HUDEP-2 (cell line): ENCODE measurements around the gene ZC3HAV1L.
"Not testable (repeated sequence)": the region's sequence is repeated elsewhere in the genome, so short reads cannot be mapped to it uniquely, and the experiment has no call there.

ENCODE experiments used
- DNase-seq, 76 experiments: peaks; one replicate each; lab custom pipeline; 2025; ENCODE audit not compliant: unreplicated experiment in 76 of 76; lab: John Stamatoyannopoulos, UW

ZC3HAV1L gene

DNA sequence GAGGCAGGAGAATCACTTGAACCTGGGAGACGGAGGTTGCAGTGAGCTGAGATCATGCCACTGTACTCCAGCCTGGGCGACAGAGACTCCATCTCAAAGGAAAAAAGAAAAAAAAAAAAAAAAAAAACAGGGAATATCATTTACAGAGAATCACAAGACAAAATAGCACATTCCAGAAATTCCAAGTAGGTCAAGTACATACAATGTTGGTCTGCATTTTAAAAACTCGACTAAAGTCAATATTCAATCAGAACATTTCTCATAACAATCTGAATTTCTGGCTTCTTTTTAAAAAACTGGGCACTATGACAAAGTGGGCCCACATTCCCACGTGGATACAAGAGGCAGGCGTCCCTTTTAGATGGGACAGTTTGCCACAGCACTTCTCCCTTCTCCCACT lies 12.8 kb downstream of the ZC3HAV1L start:
- no peak for DNase-seq

GRCh38 chr7:139022286-139022685 lies 13.6 kb downstream of the ZC3HAV1L start:
- no peak for DNase-seq

DNA sequence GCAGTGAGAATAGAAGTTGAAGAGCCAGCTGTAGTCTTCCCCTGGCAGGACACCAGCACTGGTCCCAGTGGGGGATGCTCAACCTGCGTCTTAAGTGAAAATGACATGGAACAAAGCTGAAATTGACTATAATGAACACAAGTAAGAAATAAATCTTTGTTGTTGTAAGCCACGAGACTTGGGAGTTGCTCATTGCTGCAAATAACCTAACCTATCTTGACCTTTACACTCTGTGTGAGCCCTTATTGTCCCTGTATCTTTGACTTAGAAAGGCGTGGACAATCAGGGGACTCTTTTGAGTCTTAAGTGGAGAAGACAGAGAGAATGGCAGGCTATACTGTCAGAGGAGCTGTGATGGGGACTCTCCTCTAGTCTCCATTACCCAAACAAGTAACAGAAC lies 16.9 kb downstream of the ZC3HAV1L start:
- no peak for DNase-seq

DNA sequence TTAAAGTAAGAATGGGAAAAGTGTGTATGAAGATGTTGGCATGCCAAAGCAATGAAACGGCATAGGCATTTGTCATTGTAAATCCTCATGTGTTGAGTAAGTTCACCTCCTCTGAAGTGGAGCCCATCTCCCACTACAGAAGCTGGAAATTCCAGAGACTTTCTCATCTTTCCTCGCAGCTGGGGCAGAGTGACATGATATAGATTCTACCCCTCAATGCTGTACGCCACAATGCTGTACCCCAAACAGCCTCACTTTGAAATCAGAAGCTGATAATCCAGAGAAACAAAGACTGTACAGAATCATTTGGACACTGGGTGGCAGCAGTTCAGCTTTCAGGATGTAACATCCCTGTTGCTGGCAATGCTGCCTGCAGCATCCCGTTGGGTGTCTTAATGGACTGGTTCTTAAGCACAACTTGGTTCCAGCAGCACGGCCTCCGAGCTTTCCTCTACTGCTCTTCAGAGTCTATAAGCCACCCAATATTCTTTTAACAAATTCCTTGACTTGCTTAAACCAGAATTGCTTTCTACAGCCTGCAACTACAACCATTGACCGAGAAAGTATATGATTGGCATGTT lies 18.8 kb downstream of the ZC3HAV1L start:
- peak in 65 of 76 experiments; percentile 3 to 74 (median 40) for DNase-seq

DNA sequence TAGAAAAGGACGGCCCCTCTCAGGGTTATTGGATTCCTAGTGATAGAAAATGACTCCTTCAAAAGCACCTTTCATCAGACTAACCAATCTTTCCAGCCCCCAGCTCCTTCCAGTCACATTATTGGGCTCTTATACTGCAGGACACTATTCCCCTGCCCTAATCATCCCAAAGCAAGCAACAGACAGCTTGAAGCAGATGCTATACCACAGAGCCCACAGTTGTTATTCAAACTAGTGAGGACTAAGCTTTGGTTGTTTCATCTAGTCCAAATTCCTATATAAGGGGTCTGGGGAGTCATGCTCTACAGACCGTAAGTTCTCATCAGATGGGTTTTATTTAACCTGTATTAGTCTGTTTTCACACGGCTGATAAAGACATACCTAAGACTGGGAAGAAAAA lies 24.5 kb downstream of the ZC3HAV1L start:
- DNase-seq: no peak

- DNase-seq: no peak
Observed at GRCh38 chr7:139004321-139005090, 31.3 kb downstream of the ZC3HAV1L start.

DNA sequence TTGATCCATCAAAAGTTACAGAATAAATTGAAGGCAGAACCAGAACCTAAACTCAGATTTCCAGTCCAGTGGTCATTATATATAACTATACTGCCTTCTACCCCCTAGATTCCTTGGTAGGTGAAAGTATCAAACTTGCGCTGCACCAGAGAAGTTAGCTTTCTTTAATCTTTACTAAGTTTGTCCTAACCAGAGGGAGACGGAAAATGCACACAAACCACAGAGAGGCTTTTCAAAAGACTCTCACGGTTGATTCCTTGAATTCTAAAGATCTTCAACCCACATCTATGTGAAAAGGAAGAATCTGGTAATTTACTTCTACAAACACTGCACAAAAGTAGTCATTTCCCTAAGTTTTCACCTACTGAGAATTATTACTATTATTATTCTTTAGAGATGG lies 36.4 kb downstream of the ZC3HAV1L start:
- DNase-seq: no peak

GRCh38 chr7:138992052-138992531 lies 43.8 kb downstream of the ZC3HAV1L start:
- no peak for DNase-seq

- DNase-seq: no peak
Observed at GRCh38 chr7:138987686-138988085, 48.2 kb downstream of the ZC3HAV1L start.

DNA sequence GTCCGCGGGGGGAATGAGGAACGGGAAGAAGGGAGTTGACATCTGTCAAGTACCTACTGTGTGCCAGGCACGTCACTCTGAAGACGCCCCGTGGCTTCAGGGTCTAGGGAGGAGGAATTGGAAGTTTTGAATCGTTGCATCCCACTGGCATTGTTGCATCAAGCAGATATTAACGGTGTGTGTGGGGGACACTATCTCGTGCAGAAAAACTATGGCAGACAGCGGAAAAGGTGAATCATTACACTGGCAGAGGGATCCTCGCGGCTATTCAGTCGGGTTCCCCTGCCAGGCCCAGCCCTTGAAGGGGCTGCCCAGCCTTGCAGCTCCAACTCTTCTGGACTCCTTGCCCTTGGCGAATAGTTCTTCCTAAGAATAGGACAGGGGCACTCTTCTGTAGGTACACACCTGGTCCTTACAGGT lies 53.6 kb downstream of the ZC3HAV1L start:
- peak in 1 of 76 experiments; percentile 9 for DNase-seq

DNA sequence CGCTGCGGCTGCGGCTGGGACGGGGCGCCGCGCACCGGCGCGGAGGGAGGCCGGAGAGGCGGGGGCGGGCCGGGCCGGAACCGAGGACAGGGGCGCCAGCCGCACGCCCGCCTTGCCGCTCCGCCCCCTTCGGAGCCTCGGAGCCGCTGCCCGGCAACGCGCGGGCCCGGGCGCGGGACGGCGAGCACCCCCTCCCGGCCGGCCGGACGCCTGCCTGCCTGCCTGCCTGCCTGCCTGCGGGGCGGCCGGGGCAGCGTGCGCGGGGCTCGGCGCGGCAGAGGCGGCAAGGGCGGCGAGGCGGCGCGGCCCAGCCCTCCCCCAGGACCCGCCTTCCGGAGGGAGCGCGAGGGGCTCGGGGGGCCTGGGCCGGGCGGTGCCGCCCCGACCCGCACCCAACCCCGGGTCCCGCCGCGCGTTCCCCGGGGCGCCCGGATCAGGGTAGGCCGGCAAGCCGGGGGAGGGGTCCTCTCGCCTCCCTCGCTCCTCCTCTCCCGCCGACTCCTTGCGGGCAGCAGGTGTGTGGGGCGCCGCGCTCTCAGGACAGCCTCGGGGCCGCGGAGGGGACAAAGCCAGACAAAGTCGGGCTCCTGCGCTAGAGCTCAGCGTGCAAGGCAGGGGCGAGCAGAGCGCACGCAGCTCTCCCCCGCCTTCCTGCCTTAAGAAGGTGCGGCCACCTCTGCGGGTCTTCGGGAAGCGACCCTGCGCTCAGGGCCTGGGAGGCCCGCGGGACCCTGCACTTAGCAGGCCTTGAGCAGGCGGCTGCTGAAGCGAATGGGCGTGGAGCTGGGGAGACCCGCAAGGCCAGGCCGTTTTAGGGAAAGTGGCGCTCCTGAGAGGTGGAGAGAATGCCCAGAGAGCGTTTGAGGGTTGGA lies 54.3 kb downstream of the ZC3HAV1L start, which contains the start of gene KIAA1549:
KIAA1549 (minus strand) TSS at position 58 of the 872 bp plus-strand sequence. CDS start 120 bp downstream, outside the sequence.
- DNase-seq: peak in 29 of 76 experiments; percentile 4 to 42 (median 19)

DNA sequence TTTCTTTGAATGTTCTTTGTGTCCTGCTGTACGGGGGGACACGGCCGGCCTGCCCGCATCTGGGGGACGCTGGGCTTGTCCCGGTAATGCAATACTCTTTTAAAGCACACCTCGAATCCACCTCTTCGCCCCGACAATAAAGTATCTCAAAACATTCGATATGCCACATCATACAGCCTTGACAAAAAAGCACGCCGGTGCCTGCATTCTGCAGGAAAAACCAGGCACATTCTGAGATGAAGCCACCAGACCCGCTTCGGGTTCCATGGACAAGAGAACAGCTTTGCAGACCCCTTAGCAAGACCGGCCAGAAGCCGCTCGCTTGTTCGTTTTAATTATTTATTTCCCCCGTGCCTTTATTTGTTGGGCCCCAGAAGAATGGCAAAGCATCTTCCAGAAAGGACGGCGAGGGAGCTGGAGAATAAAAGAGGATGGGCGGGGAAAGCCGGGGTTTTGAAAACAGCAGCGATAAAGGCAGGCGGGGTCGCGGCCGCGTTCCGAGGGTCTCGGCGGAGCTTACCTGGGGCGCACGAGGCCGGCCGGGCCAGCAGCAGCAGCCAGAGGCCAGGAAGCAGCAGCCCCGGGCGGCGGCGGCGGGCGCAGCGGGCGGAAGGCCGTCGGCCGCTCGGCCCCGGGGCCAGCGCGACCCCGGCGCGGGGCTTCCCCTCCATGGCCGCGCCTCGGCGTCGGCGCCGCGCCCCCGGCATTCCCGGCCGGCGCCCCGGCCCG lies 55.1 kb downstream of the ZC3HAV1L start:
- no peak for DNase-seq

DNA sequence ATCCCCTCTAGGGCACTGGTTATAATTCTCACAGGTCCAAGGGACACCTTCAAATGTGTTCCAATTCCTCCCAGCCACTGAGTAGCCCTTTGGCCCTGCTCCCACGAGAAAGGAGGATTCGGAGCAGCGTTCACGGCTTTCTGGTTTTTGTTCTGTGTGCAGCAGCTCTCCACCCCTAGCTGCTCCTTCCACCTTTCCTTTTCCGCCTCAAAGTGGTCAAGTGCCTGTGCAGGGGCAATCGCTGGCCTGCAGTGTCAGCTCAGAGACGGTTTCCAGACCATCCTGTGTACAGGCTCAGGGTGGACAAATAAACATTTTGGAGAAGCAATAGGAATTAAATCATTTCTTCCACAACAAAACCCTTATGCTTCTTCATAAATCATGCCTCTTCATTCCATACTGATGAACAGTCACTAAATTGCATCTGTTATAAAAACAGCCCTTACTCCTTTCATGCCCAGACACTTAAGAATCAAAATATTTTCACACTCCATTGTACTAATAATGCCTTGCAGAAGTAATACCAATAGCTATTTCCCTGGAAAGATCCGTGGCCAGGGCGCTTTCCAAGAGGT lies 55.8 kb downstream of the ZC3HAV1L start:
- no peak for DNase-seq

DNA sequence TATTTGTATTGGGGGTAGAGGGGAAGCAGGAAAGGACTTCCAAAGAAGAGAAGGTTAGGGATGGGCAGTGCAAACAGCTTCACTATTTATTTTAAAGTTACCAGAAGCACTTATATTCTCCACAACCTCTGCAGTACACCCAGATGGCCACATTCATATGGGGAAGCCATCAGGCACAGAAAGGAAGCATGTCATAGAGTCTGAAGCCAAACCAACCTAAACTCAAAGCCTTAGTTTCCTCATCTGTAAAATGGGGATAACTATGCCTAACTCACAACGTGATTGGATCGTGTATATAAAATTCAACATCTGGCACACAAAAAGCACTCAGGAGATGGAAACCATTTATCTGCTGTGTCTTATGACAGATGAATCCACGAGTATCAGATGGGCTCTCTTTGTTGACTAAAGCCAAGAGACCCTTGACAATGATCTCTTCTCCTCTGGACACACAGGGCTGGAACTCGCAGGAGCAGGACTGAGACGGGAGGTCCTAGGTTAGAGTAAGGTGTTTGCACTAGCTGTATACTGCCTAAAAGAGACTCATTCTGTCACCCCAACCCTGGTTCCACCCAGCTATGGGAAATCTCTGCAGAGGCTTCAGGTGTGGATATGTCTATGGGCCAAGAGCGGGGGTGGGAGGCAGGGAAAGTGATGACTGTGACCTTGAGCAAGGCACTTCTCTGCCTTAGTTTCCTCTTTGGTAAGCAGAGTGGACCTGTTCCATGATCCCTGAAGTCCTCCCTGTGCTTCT lies 56.4 kb downstream of the ZC3HAV1L start:
- DNase-seq: peak in 1 of 76 experiments; percentile 8

GRCh38 chr7:138978541-138979184 lies 57.2 kb downstream of the ZC3HAV1L start:
- no peak for DNase-seq

DNA sequence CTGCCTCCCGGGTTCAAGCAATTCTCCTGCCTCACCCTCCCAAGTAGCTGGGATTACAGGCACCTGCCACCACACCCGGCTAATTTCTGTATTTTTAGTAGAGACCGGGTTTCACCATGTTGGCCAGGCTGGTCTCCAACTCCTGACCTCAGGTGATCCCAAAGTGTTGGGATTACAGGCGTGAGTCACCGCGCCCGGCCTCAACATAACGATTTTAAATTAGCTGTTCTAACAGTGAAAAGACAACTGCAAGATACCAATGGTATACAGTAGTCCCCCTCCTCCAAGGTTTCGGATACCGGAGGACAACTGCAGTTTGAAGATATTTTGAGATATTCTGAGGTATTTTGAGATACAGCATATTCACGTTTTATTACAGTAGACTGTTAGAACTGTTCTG lies 59.7 kb downstream of the ZC3HAV1L start:
- DNase-seq: not testable (repeated sequence)
